OCI-LY1 (cell line): ENCODE results near the gene AIFM3.

Experiments
- H2AFZ ChIP-seq: fragments of 200-600 bp; sonication (generic), shearing (Covaris generic); 2 replicates; pipeline ENCODE4 v1.6.0; 2014; ENCODE audit warnings: antibody characterized with exemption, mild to moderate bottlenecking, low read length
- H3F3A ChIP-seq: fragments of 200-600 bp; sonication (generic), shearing (Covaris generic); 2 replicates; pipeline ENCODE4 v1.6.0; 2014; ENCODE audit warnings: mild to moderate bottlenecking, antibody characterized with exemption, low read length, moderate library complexity; ENCODE audit not compliant: insufficient read depth
- H3K27ac ChIP-seq: fragments of 200-600 bp; sonication (generic); 2 replicates; pipeline ENCODE4 v1.5.1; 2014; ENCODE audit warnings: low read length, mixed run types, mild to moderate bottlenecking, low read depth; ENCODE audit not compliant: poor library complexity, severe bottlenecking
- H3K27me3 ChIP-seq: fragments of 200-600 bp; sonication (generic); 2 replicates; pipeline ENCODE4 v1.6.0; 2014; ENCODE audit warnings: antibody characterized with exemption, mild to moderate bottlenecking, low read length, moderate library complexity; ENCODE audit not compliant: insufficient read depth
- H3K36me3 ChIP-seq: fragments of 200-600 bp; sonication (generic); 2 replicates; pipeline ENCODE4 v1.6.1; 2014; ENCODE audit warnings: mild to moderate bottlenecking, antibody characterized with exemption, low read length, moderate library complexity, mixed read lengths; ENCODE audit not compliant: insufficient read depth
- H3K4me1 ChIP-seq: fragments of 200-600 bp; sonication (generic); 2 replicates; pipeline ENCODE4 v1.5.1; 2014; ENCODE audit warnings: mild to moderate bottlenecking, low read length, moderate library complexity; ENCODE audit not compliant: insufficient read depth, severe bottlenecking
- H3K4me2 ChIP-seq: fragments of 200-600 bp; sonication (generic), shearing (Covaris generic); 2 replicates; pipeline ENCODE4 v1.6.1; 2014; ENCODE audit warnings: low read length
- H3K4me3 ChIP-seq: fragments of 200-600 bp; sonication (generic); 2 replicates; pipeline ENCODE4 v1.5.1; 2014; ENCODE audit warnings: low read length, low read depth, mild to moderate bottlenecking, mixed read lengths; ENCODE audit not compliant: poor library complexity, severe bottlenecking
- H3K79me2 ChIP-seq: fragments of 200-600 bp; shearing (Covaris generic); 2 replicates; pipeline ENCODE4 v1.6.1; 2016; ENCODE audit warnings: mixed run types, low read length, mixed read lengths; ENCODE audit not compliant: insufficient read depth
- H3K9ac ChIP-seq: fragments of 200-600 bp; sonication (generic), shearing (Covaris generic); 2 replicates; pipeline ENCODE4 v1.6.1; 2014; ENCODE audit warnings: mild to moderate bottlenecking, low read length, mixed read lengths
- H3K9me2 ChIP-seq: fragments of 200-600 bp; sonication (generic), shearing (Covaris generic); 2 replicates; pipeline ENCODE4 v1.6.1; 2014; ENCODE audit warnings: low read depth, mild to moderate bottlenecking, low read length, mixed read lengths
- H3K9me3 ChIP-seq: fragments of 200-600 bp; shearing (Covaris generic); 2 replicates; pipeline ENCODE4 v1.6.1; 2014; ENCODE audit warnings: low read length, mixed read lengths
- H4K20me1 ChIP-seq: fragments of 200-600 bp; sonication (generic), shearing (Covaris generic); 2 replicates; pipeline ENCODE4 v1.6.0; 2016; ENCODE audit warnings: mild to moderate bottlenecking, low read length; ENCODE audit not compliant: insufficient read depth
- EZH2 ChIP-seq: fragments of 200-600 bp; sonication (generic), shearing (Covaris generic); IDR thresholded peaks from 2 replicates; pipeline ENCODE4 v1.8.0; 2017; ENCODE audit warnings: borderline replicate concordance, mixed run types, mild to moderate bottlenecking, antibody characterized with exemption, low read length, moderate library complexity, mixed read lengths
- TF ChIP-seq, protein P1 (sequence below): fragments of 200-600 bp; sonication (generic), shearing (Covaris generic); IDR thresholded peaks from 2 replicates; pipeline ENCODE4 v1.5.1; 2017; ENCODE audit warnings: mild to moderate bottlenecking, antibody characterized with exemption, low read length, moderate library complexity, mixed read lengths

The AIFM3 gene

GRCh38 chr22:20943104-20943933 is 23.7 kb upstream of the AIFM3 start:
- Histone ChIP-seq H3K79me2 (peaks cover 94% of the 10 kb centered on the region), H3K36me3 (peaks cover 57% of the 10 kb centered on the region; the same call in 1 of the 2 replicates), H3K9ac (no peak overlapping the region), H3K4me1 (peaks cover 13% of the 10 kb centered on the region), H3K9me2 (no peaks in the 10 kb centered on the region), H3K27ac (no peak overlapping the region), H3K4me3 (no peak overlapping the region), H4K20me1 (peaks cover 6% of the 10 kb centered on the region; the same call in 1 of the 2 replicates), H3K27me3 (no peaks in the 10 kb centered on the region), H3F3A (no peaks in the 10 kb centered on the region), H3K9me3 (no peaks in the 10 kb centered on the region), H3K4me2 (no peak overlapping the region), H2AFZ (no peak overlapping the region)
- TF ChIP-seq, protein P1, sequence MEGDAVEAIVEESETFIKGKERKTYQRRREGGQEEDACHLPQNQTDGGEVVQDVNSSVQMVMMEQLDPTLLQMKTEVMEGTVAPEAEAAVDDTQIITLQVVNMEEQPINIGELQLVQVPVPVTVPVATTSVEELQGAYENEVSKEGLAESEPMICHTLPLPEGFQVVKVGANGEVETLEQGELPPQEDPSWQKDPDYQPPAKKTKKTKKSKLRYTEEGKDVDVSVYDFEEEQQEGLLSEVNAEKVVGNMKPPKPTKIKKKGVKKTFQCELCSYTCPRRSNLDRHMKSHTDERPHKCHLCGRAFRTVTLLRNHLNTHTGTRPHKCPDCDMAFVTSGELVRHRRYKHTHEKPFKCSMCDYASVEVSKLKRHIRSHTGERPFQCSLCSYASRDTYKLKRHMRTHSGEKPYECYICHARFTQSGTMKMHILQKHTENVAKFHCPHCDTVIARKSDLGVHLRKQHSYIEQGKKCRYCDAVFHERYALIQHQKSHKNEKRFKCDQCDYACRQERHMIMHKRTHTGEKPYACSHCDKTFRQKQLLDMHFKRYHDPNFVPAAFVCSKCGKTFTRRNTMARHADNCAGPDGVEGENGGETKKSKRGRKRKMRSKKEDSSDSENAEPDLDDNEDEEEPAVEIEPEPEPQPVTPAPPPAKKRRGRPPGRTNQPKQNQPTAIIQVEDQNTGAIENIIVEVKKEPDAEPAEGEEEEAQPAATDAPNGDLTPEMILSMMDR = no peak
- TF ChIP-seq EZH2 = no peak

GRCh38 chr22:20944042-20944441 is 23.0 kb upstream of the AIFM3 start:
- no peak for TF ChIP-seq EZH2
- TF ChIP-seq, protein P1 = no peak
- peaks cover 13% of the 10 kb centered on the region for H3K4me1 ChIP-seq
- H3F3A ChIP-seq = no peaks in the 10 kb centered on the region
- H3K9me2 ChIP-seq = no peaks in the 10 kb centered on the region
- peaks cover 89% of the 10 kb centered on the region for H3K79me2 ChIP-seq
- no peaks in the 10 kb centered on the region for H3K27me3 ChIP-seq
- no peak overlapping the region for H3K4me3 ChIP-seq
- H3K27ac ChIP-seq = no peak overlapping the region
- H3K36me3 ChIP-seq = peaks cover 57% of the 10 kb centered on the region; the same call in 1 of the 2 replicates
- H3K9ac ChIP-seq = no peak overlapping the region
- H3K9me3 ChIP-seq = no peaks in the 10 kb centered on the region
- no peak overlapping the region for H3K4me2 ChIP-seq
- no peak overlapping the region for H2AFZ ChIP-seq
- peaks cover 6% of the 10 kb centered on the region; the same call in 1 of the 2 replicates for H4K20me1 ChIP-seq

DNA sequence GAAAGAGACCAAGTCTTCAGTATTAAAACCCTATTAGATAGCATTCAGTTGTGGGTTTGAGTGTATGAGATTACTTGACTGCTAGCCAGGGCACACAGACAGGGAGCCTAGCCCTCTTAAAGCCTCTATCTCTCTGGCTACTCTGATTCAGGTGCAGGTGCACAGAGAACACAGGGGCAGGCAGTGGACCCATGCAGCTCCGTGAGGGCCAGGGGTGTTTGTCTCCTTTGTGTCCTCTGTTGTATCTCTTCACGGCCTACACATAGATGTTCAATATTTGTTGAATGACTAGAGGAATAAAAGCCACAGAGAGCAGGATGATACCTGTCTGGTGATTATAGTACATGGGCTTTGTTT is 21.5 kb upstream of the AIFM3 start:
- Histone ChIP-seq H3K27me3 (no peaks in the 10 kb centered on the region), H3K9me2 (no peaks in the 10 kb centered on the region), H3K4me3 (no peak overlapping the region), H3K36me3 (peaks cover 65% of the 10 kb centered on the region), H3K9me3 (no peaks in the 10 kb centered on the region), H3F3A (no peaks in the 10 kb centered on the region), H3K79me2 (peaks cover 75% of the 10 kb centered on the region), H3K4me2 (no peak overlapping the region), H4K20me1 (0 out of 2 replicates have a peak, but pooled peaks cover 1% of the 10 kb centered on the region), H3K27ac (peak overlapping the region; percentile 23), H3K9ac (no peak overlapping the region), H3K4me1 (peaks cover 6% of the 10 kb centered on the region), H2AFZ (no peak overlapping the region)
- no peak for TF ChIP-seq EZH2
- TF ChIP-seq, protein P1 = no peak
